Transverse colon (tissue), 3 donors: ENCODE results near the gene CHCHD6.

Source experiments
- EP300 ChIP-seq: sonication (generic); formaldehyde crosslinking; IDR thresholded peaks from one replicate; pipeline ENCODE4 v1.6.1; 2017; ENCODE audit warnings: antibody characterized with exemption, low read depth
- TF ChIP-seq, protein P1 (sequence below), 5 experiments: fragments of 200-600 bp in 3 of 5; fragments of 450-650 bp in 2 of 5; sonication (generic) in 3 of 5; IDR thresholded peaks; 1 replicate in 2 of 5; 2 replicates in 3 of 5; pipeline ENCODE4 v1.5.1; 2016 to 2017; ENCODE audit warnings: antibody characterized with exemption in 5 of 5, inconsistent platforms in 3 of 5, mild to moderate bottlenecking in 2 of 5, moderate library complexity in 1 of 5

DNA sequence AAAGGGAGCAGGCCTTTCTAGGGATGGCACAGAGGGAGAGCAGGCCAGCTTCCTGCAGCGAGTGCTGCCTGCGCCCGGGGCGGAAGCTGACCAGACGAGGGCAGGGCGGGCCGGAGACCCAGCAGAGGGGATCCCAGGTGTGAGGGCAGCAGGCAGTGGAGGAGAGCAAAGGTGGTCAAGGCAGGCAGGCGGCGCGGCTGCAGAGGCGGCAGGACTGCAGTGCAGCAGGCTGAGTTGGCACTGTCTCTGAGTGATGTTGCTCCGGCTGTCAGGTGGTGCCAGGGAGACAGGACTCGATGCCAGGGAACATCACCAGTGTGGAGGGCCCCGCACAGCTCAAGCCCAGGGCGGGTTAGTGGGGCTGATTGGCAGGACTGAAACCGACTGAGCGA, 256.6 kb downstream of the CHCHD6 start:
- TF ChIP-seq, protein P1, sequence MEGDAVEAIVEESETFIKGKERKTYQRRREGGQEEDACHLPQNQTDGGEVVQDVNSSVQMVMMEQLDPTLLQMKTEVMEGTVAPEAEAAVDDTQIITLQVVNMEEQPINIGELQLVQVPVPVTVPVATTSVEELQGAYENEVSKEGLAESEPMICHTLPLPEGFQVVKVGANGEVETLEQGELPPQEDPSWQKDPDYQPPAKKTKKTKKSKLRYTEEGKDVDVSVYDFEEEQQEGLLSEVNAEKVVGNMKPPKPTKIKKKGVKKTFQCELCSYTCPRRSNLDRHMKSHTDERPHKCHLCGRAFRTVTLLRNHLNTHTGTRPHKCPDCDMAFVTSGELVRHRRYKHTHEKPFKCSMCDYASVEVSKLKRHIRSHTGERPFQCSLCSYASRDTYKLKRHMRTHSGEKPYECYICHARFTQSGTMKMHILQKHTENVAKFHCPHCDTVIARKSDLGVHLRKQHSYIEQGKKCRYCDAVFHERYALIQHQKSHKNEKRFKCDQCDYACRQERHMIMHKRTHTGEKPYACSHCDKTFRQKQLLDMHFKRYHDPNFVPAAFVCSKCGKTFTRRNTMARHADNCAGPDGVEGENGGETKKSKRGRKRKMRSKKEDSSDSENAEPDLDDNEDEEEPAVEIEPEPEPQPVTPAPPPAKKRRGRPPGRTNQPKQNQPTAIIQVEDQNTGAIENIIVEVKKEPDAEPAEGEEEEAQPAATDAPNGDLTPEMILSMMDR (IDR thresholded peaks at IDR 0.05), result no peak
- TF ChIP-seq EP300, result no peak
